Activated CD8-positive, alpha-beta memory T cell treated with anti-CD3 and anti-CD28 coated beads for 36 hours (primary cell): ENCODE data around the gene AIF1. TPM values are rescaled to one million over a fixed set of nuclear protein-coding genes. Genes with fewer than 3 reads are reported as not detected.

Source experiments
- CTCF ChIA-PET: fragments of 350-600 bp; sonication (Branson Sonifier 250); formaldehyde crosslinking; loops from one replicate; lab custom pipeline; 2021; ENCODE audit warnings: antibody characterized with exemption; lab: Charles Lee
- POLR2A ChIA-PET: fragments of 350-600 bp; sonication (Branson Sonifier 250); formaldehyde crosslinking; loops from one replicate; lab custom pipeline; 2021; ENCODE audit warnings: antibody characterized with exemption; lab: Charles Lee
- total RNA-seq, 2 experiments: library from RNA; stranded (reverse); gene quantifications; one replicate each; pipeline ENCODE4 v1.2.3, GENCODE V29; 2021

The AIF1 gene
- total RNA-seq, 2 experiments from 2014 or later: 53.8 to 62.0 TPM

GRCh38 chr6:31629014-31629413 is 14.0 kb downstream of the AIF1 start:
- ChIA-PET CTCF (interaction anchor here (1.3 kb wide), 1 partner anchor 32 kb away, joined by 3 read pairs; no protein-coding TSS in a partner anchor), POLR2A (interaction anchor here (1.0 kb wide), 1 partner anchor 36 kb away, joined by 3 read pairs; the partner anchor contains the start of gene GPANK1)

DNA sequence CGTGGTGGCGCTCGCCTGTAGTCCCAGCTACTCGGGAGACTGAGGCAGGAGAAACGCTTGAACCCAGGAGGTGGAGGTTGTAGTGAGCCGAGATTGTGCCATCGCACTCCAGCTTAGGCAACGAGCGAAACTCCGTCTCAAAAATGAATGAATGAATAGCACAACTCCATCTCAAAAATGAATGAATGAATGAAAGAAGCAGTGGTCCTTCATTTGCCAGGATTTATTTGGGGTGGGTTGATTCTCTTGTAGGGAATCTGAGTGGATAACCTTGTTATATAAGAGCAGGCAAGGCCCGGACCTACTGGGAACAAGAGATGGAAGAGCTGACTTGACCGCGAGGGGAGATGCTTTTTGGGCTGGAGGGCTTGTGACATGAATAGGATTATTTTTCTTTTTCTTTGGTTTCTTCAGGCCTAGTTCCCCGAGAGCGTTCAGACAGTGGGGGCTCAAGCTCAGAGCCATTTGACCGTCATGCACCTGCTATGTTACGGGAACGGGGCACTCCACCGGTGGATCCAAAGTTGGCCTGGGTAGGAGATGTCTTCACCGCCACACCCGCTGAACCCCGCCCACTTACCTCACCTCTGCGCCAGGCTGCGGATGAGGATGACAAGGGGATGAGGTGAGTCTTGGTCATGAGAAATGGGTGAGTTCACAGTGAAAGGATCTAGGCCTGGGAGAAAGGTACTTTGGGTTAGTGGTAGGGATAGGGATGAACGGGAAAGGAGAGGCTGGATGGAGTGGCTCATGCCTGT is 15.3 kb downstream of the AIF1 start:
- POLR2A ChIA-PET: no interaction called here

DNA sequence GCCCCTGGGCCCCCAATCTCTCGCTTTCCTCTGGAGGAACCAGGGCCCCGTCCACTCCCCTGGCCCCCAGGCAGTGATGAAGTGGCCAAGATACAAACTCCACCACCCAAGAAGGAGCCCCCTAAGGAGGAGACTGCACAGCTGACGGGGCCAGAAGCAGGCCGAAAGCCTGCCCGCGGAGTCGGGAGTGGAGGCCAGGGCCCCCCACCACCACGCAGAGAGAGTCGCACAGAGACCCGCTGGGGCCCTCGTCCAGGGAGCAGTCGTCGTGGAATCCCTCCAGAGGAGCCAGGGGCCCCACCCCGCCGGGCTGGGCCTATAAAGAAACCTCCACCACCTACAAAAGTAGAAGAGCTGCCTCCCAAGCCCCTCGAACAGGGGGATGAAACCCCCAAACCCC is 16.2 kb downstream of the AIF1 start:
- ChIA-PET POLR2A (no interaction called here), CTCF (no interaction called here)

More for the DNA sequence above, 15.3 kb downstream of the AIF1 start:
- CTCF ChIA-PET: interaction anchor here (1.3 kb wide), 1 partner anchor 34 kb away, joined by 3 read pairs; no protein-coding TSS in a partner anchor

- POLR2A ChIA-PET: no interaction called here
- CTCF ChIA-PET: no interaction called here
Observed at GRCh38 chr6:31631681-31632278, 16.7 kb downstream of the AIF1 start.

- ChIA-PET POLR2A (no interaction called here), CTCF (no interaction called here)
Observed at GRCh38 chr6:31632279-31632946, 17.4 kb downstream of the AIF1 start.

DNA sequence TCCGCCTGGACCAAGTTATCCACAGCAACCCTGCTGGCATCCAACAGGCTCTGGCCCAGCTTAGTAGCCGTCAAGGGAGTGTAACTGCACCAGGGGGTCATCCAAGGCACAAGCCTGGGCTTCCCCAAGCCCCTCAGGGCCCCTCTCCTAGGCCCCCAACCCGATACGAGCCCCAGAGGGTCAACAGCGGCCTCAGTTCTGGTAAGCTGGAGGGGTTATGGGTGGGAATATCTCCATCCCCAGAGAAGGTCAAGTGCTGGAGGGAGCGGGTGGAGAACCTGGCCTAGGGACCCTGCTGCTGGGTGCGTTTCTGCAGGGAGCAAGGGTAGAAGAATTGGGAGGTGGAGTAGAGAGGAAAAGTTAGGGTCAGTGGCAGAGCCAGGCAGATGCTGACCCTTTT is 18.4 kb downstream of the AIF1 start:
- POLR2A ChIA-PET: interaction anchor here (1.2 kb wide), 1 partner anchor 11 kb away, joined by 7 read pairs; no protein-coding TSS in a partner anchor
- CTCF ChIA-PET: no interaction called here

DNA sequence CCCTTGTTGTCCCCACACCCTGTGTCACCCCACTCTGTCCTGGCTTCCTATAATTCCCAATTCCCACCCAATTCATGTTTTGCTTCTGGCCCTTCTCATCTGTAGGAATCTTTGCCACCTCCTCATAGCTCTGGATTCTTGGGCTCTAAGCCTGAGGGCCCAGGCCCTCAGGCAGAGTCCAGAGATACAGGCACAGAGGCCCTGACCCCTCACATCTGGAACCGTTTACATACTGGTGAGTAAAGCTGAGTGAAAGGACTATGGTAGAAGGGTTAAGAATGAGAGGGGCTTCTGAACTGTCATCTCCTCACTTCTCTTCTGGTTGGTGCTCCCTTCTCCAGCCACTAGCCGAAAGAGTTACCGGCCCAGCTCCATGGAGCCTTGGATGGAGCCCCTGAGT is 19.1 kb downstream of the AIF1 start:
- CTCF ChIA-PET: no interaction called here
- POLR2A ChIA-PET: interaction anchor here (0.5 to 1.2 kb wide), 3 partner anchors 12 to 105 kb away, joined by 3 to 7 read pairs (median 3); partner anchors contain the start of gene MCCD1

DNA sequence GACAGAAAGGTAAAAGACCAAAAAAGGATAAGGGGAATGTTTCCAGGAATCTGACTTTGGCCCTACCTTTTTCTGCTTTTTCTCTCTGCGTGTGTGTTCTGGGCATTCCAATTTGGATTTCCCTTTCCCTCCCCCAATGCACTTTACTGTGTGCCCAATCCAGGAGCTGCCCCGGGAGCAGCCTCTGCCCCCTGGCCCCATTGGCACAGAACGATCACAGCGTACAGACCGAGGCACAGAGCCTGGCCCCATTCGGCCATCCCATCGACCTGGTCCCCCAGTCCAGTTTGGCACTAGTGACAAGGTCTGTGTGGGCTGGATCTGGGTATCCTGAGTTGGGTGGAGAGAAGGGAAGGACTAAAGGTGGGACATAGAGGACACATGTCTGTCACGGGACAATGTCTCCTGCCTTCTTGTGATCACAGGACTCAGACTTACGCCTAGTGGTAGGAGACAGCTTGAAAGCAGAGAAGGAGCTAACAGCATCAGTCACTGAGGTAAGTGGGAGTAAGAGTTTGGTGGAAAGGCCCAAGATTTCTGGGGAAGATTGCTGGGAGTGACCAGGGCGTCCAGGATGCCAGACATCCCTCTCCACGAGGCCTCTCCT is 20.0 kb downstream of the AIF1 start:
- POLR2A ChIA-PET: no interaction called here
- CTCF ChIA-PET: interaction anchor here (0.6 kb wide), 1 partner anchor 1960 kb away, joined by 4 read pairs; no protein-coding TSS in a partner anchor

GRCh38 chr6:31636698-31637596 is 21.9 kb downstream of the AIF1 start:
- POLR2A ChIA-PET: no interaction called here
- CTCF ChIA-PET: interaction anchor here (0.5 kb wide), 1 partner anchor 10 kb away, joined by 4 read pairs; no protein-coding TSS in a partner anchor

DNA sequence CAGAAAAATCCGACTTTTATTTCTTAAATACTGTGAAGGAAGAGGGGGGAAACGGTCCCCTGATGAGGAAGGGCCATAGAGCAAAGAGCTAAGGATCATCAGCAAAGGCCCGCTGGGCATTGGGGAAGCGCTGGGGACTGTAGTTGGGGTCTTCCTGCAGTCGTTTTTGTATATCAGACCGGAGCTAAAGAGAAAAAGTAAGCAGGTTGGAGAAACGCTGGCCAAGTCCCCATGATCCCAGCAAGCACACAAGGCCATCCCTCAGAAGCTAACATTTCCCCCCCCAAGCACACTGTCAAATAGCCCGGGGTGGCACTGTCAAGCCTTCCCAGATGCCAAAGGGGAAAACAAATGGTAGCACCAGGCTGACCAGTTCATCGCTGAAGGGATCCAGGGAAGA is 24.0 kb downstream of the AIF1 start:
- ChIA-PET POLR2A (interaction anchor here (0.8 kb wide), 1 partner anchor 24 kb away, joined by 3 read pairs; no protein-coding TSS in a partner anchor), CTCF (interaction anchor here (0.7 to 2.0 kb wide), 3 partner anchors 11 to 89 kb away, joined by 3 to 5 read pairs (median 5); partner anchors contain the start of gene BAG6)

DNA sequence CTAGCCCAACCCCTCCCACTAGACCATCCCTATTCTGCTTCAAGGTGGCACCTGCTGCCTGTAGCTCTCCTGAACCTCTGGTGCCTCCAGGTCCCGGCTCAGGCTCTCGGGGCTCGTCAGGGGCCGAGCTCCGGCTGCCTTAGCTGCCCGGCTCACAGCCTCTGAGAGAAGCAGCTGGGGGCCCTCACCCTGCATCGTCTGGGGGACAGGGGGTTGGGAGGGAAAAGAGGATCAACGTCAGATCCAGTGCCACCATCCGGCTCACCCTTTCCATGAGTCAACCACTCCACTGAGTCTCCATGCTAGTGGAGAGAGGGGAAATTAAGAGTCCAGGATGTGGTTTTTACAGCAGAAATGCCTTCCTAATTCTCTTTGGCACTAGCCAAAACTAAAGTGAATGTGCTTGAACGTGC is 24.4 kb downstream of the AIF1 start:
- POLR2A ChIA-PET: no interaction called here
- CTCF ChIA-PET: interaction anchor here (0.6 to 2.0 kb wide), 5 partner anchors 10 to 181 kb away, joined by 3 to 7 read pairs (median 5); partner anchors contain the start of gene BAG6

DNA sequence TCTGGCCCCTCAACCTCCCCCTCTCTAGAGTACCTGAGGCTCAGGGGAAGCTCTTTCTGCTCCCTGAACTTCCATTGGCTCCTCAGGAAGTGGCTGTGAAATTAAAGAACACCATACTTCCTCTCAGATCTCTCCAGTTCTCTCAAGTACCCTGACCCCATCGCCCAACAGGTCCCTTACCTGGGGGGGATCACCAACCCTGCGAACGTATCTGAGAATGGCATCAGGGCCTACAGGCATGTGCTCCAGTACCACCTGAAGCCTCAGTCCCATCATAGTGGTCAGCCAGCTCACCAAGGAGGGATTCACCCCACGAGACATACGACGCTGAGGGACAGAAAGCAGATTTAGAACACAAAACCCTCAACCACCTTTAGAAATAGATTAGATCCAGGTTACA is 25.6 kb downstream of the AIF1 start:
- ChIA-PET CTCF (interaction anchor here (1.0 to 1.4 kb wide), 2 partner anchors 33 to 42 kb away, joined by 3 to 7 read pairs; no protein-coding TSS in a partner anchor), POLR2A (interaction anchor here (0.9 kb wide), 1 partner anchor 9 kb away, joined by 3 read pairs; no protein-coding TSS in a partner anchor)

DNA sequence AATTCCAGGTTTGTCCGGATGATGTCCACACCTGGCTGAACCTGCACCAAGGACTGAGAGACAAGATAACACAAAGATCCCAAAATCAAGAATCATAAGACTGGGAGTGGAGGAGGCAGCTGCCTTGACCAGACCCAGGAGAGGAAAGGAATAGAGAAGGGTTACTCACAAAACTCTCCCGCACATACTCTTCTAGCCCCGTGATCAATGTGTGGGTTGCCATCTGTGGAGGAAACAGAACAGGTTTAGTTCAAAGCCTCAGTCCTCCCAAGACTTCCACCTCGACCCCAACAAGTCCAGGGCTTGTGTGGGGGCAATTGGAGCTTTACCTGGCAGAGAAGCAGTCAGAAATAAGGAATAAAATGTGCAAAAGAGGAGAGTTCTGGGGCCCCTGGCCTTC is 26.3 kb downstream of the AIF1 start:
- POLR2A ChIA-PET: interaction anchor here (0.9 kb wide), 1 partner anchor 8 kb away, joined by 3 read pairs; no protein-coding TSS in a partner anchor
- CTCF ChIA-PET: no interaction called here

GRCh38 chr6:31642798-31643570 is 27.9 kb downstream of the AIF1 start:
- ChIA-PET CTCF (interaction anchor here (1.3 kb wide), 1 partner anchor 10 kb away, joined by 3 read pairs; no protein-coding TSS in a partner anchor), POLR2A (interaction anchor here (0.9 kb wide), 1 partner anchor 27 kb away, joined by 3 read pairs; the partner anchor contains the start of gene LY6G5B)

GRCh38 chr6:31643818-31644454 is 28.9 kb downstream of the AIF1 start:
- CTCF ChIA-PET: interaction anchor here (1.2 to 1.3 kb wide), 2 partner anchors 9 to 19 kb away, joined by 3 to 4 read pairs; no protein-coding TSS in a partner anchor
- POLR2A ChIA-PET: interaction anchor here (0.9 kb wide), 1 partner anchor 26 kb away, joined by 3 read pairs; the partner anchor contains the start of gene LY6G5B

DNA sequence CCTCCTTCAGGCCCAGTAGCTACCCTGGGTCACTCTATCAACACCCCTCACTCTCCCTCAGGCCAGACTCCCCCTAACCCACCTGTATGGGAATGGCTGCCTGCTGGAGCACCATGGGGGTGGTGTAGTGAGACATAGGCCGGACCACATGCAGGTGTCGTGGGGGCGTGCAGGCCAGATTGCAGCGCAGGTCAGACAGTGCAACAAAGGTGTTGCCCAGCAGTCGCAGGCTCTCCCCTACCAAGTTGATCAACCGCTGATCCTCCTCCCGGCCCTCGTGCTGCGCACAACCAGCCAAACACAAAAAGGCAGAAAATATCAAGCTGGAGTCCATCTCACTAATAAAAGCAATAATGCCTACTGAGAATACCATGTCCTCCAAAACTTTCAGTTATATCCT is 30.3 kb downstream of the AIF1 start:
- POLR2A ChIA-PET: no interaction called here
- CTCF ChIA-PET: interaction anchor here (1.7 kb wide), 1 partner anchor 25 kb away, joined by 3 read pairs; the partner anchor contains the start of gene PRRC2A
